GM18505 (cell line): Measurements from ENCODE around the gene SOCS3.
A peak's percentile ranks its signal among the peaks of the same experiment; 100 is the strongest.
"Not testable (repeated sequence)": the region's sequence is repeated elsewhere in the genome, so short reads cannot be mapped to it uniquely, and the experiment has no call there.

ENCODE experiments used
- ATAC-seq: cut with Tn5 transposase; IDR thresholded peaks from one replicate; pipeline ENCODE4 v1.9.1; 2021; ENCODE audit not compliant: unreplicated experiment
- POLR2A ChIP-seq: IDR thresholded peaks from 4 replicates; pipeline ENCODE4 v1.6.1; 2011; ENCODE audit warnings: borderline replicate concordance; ENCODE audit not compliant: insufficient read depth, insufficient read length; ENCODE audit errors: extremely low read depth

Gene SOCS3

GRCh38 chr17:78344666-78345065, 15.2 kb downstream of the SOCS3 start:
- ATAC-seq, result no peak
- TF ChIP-seq POLR2A, result no peak

- no peak for ATAC-seq
- TF ChIP-seq POLR2A, result no peak
Observed at GRCh38 chr17:78343543-78344201, 16.2 kb downstream of the SOCS3 start.

GRCh38 chr17:78343187-78343542, 16.7 kb downstream of the SOCS3 start:
- ATAC-seq, result no peak
- no peak for TF ChIP-seq POLR2A

GRCh38 chr17:78342449-78343186, 17.3 kb downstream of the SOCS3 start:
- no peak for ATAC-seq
- no peak for TF ChIP-seq POLR2A

GRCh38 chr17:78341559-78342448, 18.1 kb downstream of the SOCS3 start:
- no peak for ATAC-seq
- no peak for TF ChIP-seq POLR2A

GRCh38 chr17:78340183-78340955, 19.5 kb downstream of the SOCS3 start:
- no peak for ATAC-seq
- TF ChIP-seq POLR2A, result no peak

- TF ChIP-seq POLR2A, result no peak
- no peak for ATAC-seq
Observed at GRCh38 chr17:78338486-78339259, 21.2 kb downstream of the SOCS3 start.

- peak; percentile 49 for ATAC-seq
- TF ChIP-seq POLR2A, result no peak
Observed at GRCh38 chr17:78337244-78338109, 22.4 kb downstream of the SOCS3 start.

GRCh38 chr17:78335209-78335608, 24.7 kb downstream of the SOCS3 start:
- no peak for TF ChIP-seq POLR2A
- no peak for ATAC-seq

GRCh38 chr17:78332991-78333390, 26.9 kb downstream of the SOCS3 start:
- TF ChIP-seq POLR2A, result no peak
- no peak for ATAC-seq

GRCh38 chr17:78331355-78331754, 28.5 kb downstream of the SOCS3 start:
- not testable (repeated sequence) for ATAC-seq

- no peak for TF ChIP-seq POLR2A
Observed at GRCh38 chr17:78330570-78331224, 29.2 kb downstream of the SOCS3 start.

More at GRCh38 chr17:78330570-78331224, 29.2 kb downstream of the SOCS3 start:
- ATAC-seq, result no peak
